NK-92 (cell line): ENCODE results near the gene MAP4.
"Not testable (repeated sequence)": the region's sequence is repeated elsewhere in the genome, so short reads cannot be mapped to it uniquely, and the experiment has no call there.

Experiments
- DNase-seq: peaks from one replicate; lab custom pipeline; 2025; ENCODE audit not compliant: unreplicated experiment; lab: John Stamatoyannopoulos, UW

The MAP4 gene

GRCh38 chr3:48014358-48014757, 1.9 kb downstream of the MAP4 start:
- DNase-seq: no peak

GRCh38 chr3:48013288-48013980, 2.8 kb downstream of the MAP4 start:
- no peak for DNase-seq

GRCh38 chr3:48012659-48013058, 3.6 kb downstream of the MAP4 start:
- no peak for DNase-seq

- not testable (repeated sequence) for DNase-seq
These were observed 8.2 kb downstream of the MAP4 start for GRCh38 chr3:48008066-48008465.

- not testable (repeated sequence) for DNase-seq
These were observed 8.9 kb downstream of the MAP4 start for GRCh38 chr3:48007361-48007760.

GRCh38 chr3:48006794-48007193, 9.4 kb downstream of the MAP4 start:
- DNase-seq: not testable (repeated sequence)

GRCh38 chr3:48004694-48005093, 11.5 kb downstream of the MAP4 start:
- DNase-seq: no peak

GRCh38 chr3:48002787-48003186, 13.4 kb downstream of the MAP4 start:
- no peak for DNase-seq

- no peak for DNase-seq
These were observed 14.2 kb downstream of the MAP4 start for GRCh38 chr3:48001991-48002390.

GRCh38 chr3:48000212-48000611, 16.0 kb downstream of the MAP4 start:
- no peak for DNase-seq

- no peak for DNase-seq
These were observed 19.8 kb downstream of the MAP4 start for GRCh38 chr3:47996440-47996839.

- DNase-seq: no peak
These were observed 22.0 kb downstream of the MAP4 start for GRCh38 chr3:47994180-47994579.

- no peak for DNase-seq
These were observed 24.9 kb downstream of the MAP4 start for GRCh38 chr3:47991341-47991740.

- no peak for DNase-seq
These were observed 26.2 kb downstream of the MAP4 start for GRCh38 chr3:47989981-47990440.

GRCh38 chr3:47985381-47985780, 30.8 kb downstream of the MAP4 start:
- no peak for DNase-seq

GRCh38 chr3:47984075-47984728, 32.0 kb downstream of the MAP4 start:
- DNase-seq: no peak

GRCh38 chr3:47980795-47981194, 35.4 kb downstream of the MAP4 start:
- no peak for DNase-seq

- DNase-seq: no peak
These were observed 37.1 kb downstream of the MAP4 start for GRCh38 chr3:47979070-47979469.

GRCh38 chr3:47978386-47978785, 37.8 kb downstream of the MAP4 start:
- DNase-seq: no peak

- no peak for DNase-seq
These were observed 40.0 kb downstream of the MAP4 start for GRCh38 chr3:47976135-47976732.

- DNase-seq: no peak
These were observed 41.2 kb downstream of the MAP4 start for GRCh38 chr3:47974974-47975470.

GRCh38 chr3:47971081-47971480, 45.1 kb downstream of the MAP4 start:
- no peak for DNase-seq
